H1 (cell line): ENCODE measurements around the gene TBC1D4. TPM values are rescaled to one million over a fixed set of nuclear protein-coding genes. Genes with fewer than 3 reads are reported as not detected.

Experiments used
- SRF ChIP-seq: IDR thresholded peaks from 2 replicates; pipeline ENCODE4 v1.6.1; 2011; ENCODE audit warnings: mild to moderate bottlenecking, low read depth, low read length, moderate library complexity
- polyA plus RNA-seq, 7 experiments: library from polyadenylated mRNA; depleted of rRNA in 3 of 7; stranded (reverse) in 5 of 7; unstranded in 2 of 7; fragments of >200 nt in 5 of 7; fragments of 200-250 nt in 2 of 7; gene quantifications; 1 replicate in 5 of 7; 2 replicates in 1 of 7; 4 replicates in 1 of 7; pipeline versions ENCODE4 v1.2.1 to v1.2.3, GENCODE V29; 2011 to 2013; ENCODE audit warnings: missing spikeins in 2 of 7, mixed read lengths in 2 of 7
- total RNA-seq: library from RNA; stranded (reverse); fragmentation: NEBNext Ultra II Directional; extraction: Animal tissue kit (Norgen Biotek cat#: 25700); gene quantifications from 2 replicates; pipeline ENCODE4 v1.2.1, GENCODE V29; 2021
- TF ChIP-seq, protein P1 (sequence below): IDR thresholded peaks from 2 replicates; pipeline ENCODE4 v1.6.1; 2011; ENCODE audit warnings: low read depth, mild to moderate bottlenecking, low read length; ENCODE audit not compliant: insufficient read depth

TBC1D4 gene
- total and polyA plus RNA-seq, 2 of the 8 experiments (the other 6 are each of a cell fraction or from before 2014, with no cell fraction given): 16.7 to 39.0 TPM

DNA sequence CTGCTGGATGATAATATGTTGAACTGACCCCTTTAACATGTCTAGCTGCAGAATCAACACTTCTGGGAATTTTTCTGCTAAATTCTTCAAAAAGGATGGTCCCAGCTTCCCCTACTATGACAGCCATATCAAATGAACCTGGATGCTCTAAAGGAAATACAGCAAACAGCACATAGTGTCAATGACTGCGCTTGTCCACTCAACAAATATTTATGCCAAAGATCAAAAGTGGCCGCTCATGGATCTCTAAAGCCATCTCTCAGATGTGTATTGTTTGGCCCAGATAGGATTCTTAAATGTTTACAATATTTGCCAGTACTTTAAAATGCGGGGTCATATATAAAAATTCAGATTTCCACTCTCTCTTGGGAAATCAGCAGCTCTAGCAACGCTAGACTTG lies 3.3 kb downstream of the TBC1D4 start (continued):
- no peak for TF ChIP-seq SRF
- TF ChIP-seq, protein P1, sequence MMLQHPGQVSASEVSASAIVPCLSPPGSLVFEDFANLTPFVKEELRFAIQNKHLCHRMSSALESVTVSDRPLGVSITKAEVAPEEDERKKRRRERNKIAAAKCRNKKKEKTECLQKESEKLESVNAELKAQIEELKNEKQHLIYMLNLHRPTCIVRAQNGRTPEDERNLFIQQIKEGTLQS: no peak
